Measurements from ENCODE around the gene SNTG2.

Gene SNTG2

GRCh38 chr2:1068822-1069221 lies 118.2 kb downstream of the SNTG2 start:
- DNase-seq (ENCODE audit: low read depth): no peak
- TF ChIP-seq CTCF (IDR thresholded peaks at IDR 0.05; ENCODE audit: control insufficient read depth, extremely low read depth, insufficient read depth): no peak
- no peak overlapping the region for H3K4me3 ChIP-seq (ENCODE audit: low read depth, low read length)

- no peak for TF ChIP-seq CTCF (IDR thresholded peaks at IDR 0.05; ENCODE audit: control insufficient read depth, extremely low read depth, insufficient read depth)
- H3K4me3 ChIP-seq (ENCODE audit: low read depth, low read length): no peak overlapping the region
- DNase-seq (ENCODE audit: low read depth): no peak
These were observed 119.2 kb downstream of the SNTG2 start for GRCh38 chr2:1069847-1070246.

- no peak overlapping the region for H3K4me3 ChIP-seq (ENCODE audit: low read depth, low read length)
- TF ChIP-seq CTCF (IDR thresholded peaks at IDR 0.05; ENCODE audit: control insufficient read depth, extremely low read depth, insufficient read depth): peak; percentile 36
- DNase-seq (ENCODE audit: low read depth): no peak
These were observed 120.0 kb downstream of the SNTG2 start for GRCh38 chr2:1070601-1071000.

- no peak for DNase-seq (ENCODE audit: low read depth)
- no peak overlapping the region for H3K4me3 ChIP-seq (ENCODE audit: low read depth, low read length)
- no peak for TF ChIP-seq CTCF (IDR thresholded peaks at IDR 0.05; ENCODE audit: control insufficient read depth, extremely low read depth, insufficient read depth)
These were observed 121.0 kb downstream of the SNTG2 start for GRCh38 chr2:1071650-1072049.

- no peak for DNase-seq (ENCODE audit: low read depth)
- no peak overlapping the region for H3K4me3 ChIP-seq (ENCODE audit: low read depth, low read length)
- no peak for TF ChIP-seq CTCF (IDR thresholded peaks at IDR 0.05; ENCODE audit: control insufficient read depth, extremely low read depth, insufficient read depth)
These were observed 121.6 kb downstream of the SNTG2 start for GRCh38 chr2:1072250-1072649.

GRCh38 chr2:1077911-1078310 lies 127.3 kb downstream of the SNTG2 start:
- H3K4me3 ChIP-seq (ENCODE audit: low read depth, low read length): no peak overlapping the region
- no peak for TF ChIP-seq CTCF (IDR thresholded peaks at IDR 0.05; ENCODE audit: control insufficient read depth, extremely low read depth, insufficient read depth)
- no peak for DNase-seq (ENCODE audit: low read depth)

GRCh38 chr2:1078326-1078725 lies 127.7 kb downstream of the SNTG2 start:
- TF ChIP-seq CTCF (IDR thresholded peaks at IDR 0.05; ENCODE audit: control insufficient read depth, extremely low read depth, insufficient read depth): no peak
- H3K4me3 ChIP-seq (ENCODE audit: low read depth, low read length): no peak overlapping the region
- no peak for DNase-seq (ENCODE audit: low read depth)

Data from LNCaP clone FGC (cell line).